ENCODE measurements around the gene MAML3.

Gene MAML3

GRCh38 chr4:139852612-139853269 lies 301.2 kb downstream of the MAML3 start:
- no peak for TF ChIP-seq CTCF (IDR thresholded peaks at IDR 0.05)
- Mint-ChIP-seq H3K36me3 (ENCODE audit: low read depth) (peaks cover 5% of the 10 kb centered on the region), H3K27me3 (ENCODE audit: low read depth, poor library complexity) (peaks cover 4% of the 10 kb centered on the region), H3K4me1 (peaks cover 93% of the 10 kb centered on the region), H3K9me3 (no peaks in the 10 kb centered on the region), H3K4me3 (no peak overlapping the region), H3K27ac (no peak overlapping the region)
- DNase-seq: no peak

GRCh38 chr4:139851639-139852038 lies 302.3 kb downstream of the MAML3 start:
- peaks cover 4% of the 10 kb centered on the region for H3K27me3 Mint-ChIP-seq (ENCODE audit: low read depth, poor library complexity)
- DNase-seq: no peak
- peak overlapping the region; percentile 80 for H3K27ac Mint-ChIP-seq
- H3K4me3 Mint-ChIP-seq: no peak overlapping the region
- TF ChIP-seq CTCF (IDR thresholded peaks at IDR 0.05): no peak
- no peaks in the 10 kb centered on the region for H3K9me3 Mint-ChIP-seq
- peaks cover 5% of the 10 kb centered on the region for H3K36me3 Mint-ChIP-seq (ENCODE audit: low read depth)
- peaks cover 92% of the 10 kb centered on the region for H3K4me1 Mint-ChIP-seq

DNA sequence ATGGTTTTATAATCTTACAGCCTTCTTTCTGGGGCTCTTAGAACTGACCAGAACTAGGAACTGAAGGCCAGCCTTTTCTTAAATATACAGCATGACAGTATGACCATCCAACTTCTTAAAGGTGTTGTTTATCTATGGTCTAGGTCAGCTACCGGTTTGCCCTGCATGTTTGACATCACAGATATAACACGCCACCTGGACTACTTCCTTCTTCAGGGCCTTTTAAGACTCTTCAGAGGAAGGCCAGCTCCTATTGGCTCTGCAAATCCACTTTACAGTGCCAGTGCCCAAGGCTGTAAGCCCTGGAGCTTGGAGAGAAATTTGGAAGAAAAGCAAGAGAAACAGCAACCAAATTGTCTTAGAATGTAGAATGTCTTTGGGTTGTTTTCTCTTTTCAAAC lies 302.9 kb downstream of the MAML3 start:
- H3K9me3 Mint-ChIP-seq: no peaks in the 10 kb centered on the region
- peaks cover 4% of the 10 kb centered on the region for H3K27me3 Mint-ChIP-seq (ENCODE audit: low read depth, poor library complexity)
- no peak for DNase-seq
- no peak for TF ChIP-seq CTCF (IDR thresholded peaks at IDR 0.05)
- no peak overlapping the region for H3K4me3 Mint-ChIP-seq
- H3K27ac Mint-ChIP-seq: peak overlapping the region; percentile 80
- H3K4me1 Mint-ChIP-seq: peaks cover 87% of the 10 kb centered on the region
- H3K36me3 Mint-ChIP-seq (ENCODE audit: low read depth): peaks cover 5% of the 10 kb centered on the region

- Mint-ChIP-seq H3K4me1 (peaks cover 73% of the 10 kb centered on the region), H3K9me3 (no peaks in the 10 kb centered on the region), H3K27me3 (ENCODE audit: low read depth, poor library complexity) (peaks cover 4% of the 10 kb centered on the region), H3K4me3 (no peak overlapping the region), H3K27ac (peak overlapping the region; percentile 52), H3K36me3 (ENCODE audit: low read depth) (peaks cover 5% of the 10 kb centered on the region)
- no peak for TF ChIP-seq CTCF (IDR thresholded peaks at IDR 0.05)
- DNase-seq: no peak
Measured at GRCh38 chr4:139849219-139849618, 304.8 kb downstream of the MAML3 start.

DNA sequence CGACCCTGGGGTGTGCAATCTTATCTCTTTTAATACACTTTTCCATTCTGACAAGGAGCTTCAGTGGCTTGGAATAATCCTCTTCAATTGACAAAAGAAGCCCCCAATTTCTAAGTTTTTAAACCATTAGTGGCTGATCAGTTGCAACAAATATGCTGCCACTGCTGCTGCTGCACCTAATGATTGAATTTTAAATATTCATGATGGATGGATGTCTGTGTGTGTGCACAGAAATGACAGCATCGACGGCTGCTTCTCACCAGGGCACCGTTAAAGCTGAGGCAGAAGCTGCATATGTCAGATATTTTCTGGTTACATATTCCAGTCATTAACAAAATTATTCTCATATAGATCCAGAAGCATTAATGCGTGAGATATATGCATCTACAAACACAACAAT lies 306.0 kb downstream of the MAML3 start:
- no peak for TF ChIP-seq CTCF (IDR thresholded peaks at IDR 0.05)
- Mint-ChIP-seq H3K4me1 (peaks cover 65% of the 10 kb centered on the region), H3K9me3 (no peaks in the 10 kb centered on the region), H3K27me3 (ENCODE audit: low read depth, poor library complexity) (peaks cover 2% of the 10 kb centered on the region), H3K27ac (no peak overlapping the region), H3K36me3 (ENCODE audit: low read depth) (peaks cover 5% of the 10 kb centered on the region), H3K4me3 (no peak overlapping the region)
- no peak for DNase-seq

- peaks cover 5% of the 10 kb centered on the region for H3K36me3 Mint-ChIP-seq (ENCODE audit: low read depth)
- H3K27ac Mint-ChIP-seq: no peak overlapping the region
- H3K27me3 Mint-ChIP-seq (ENCODE audit: low read depth, poor library complexity): peaks cover 4% of the 10 kb centered on the region
- no peak overlapping the region for H3K4me3 Mint-ChIP-seq
- DNase-seq: no peak
- TF ChIP-seq CTCF (IDR thresholded peaks at IDR 0.05): no peak
- no peaks in the 10 kb centered on the region for H3K9me3 Mint-ChIP-seq
- H3K4me1 Mint-ChIP-seq: peaks cover 61% of the 10 kb centered on the region
Measured at GRCh38 chr4:139847602-139848001, 306.4 kb downstream of the MAML3 start.
